CD4-positive, alpha-beta T cell (primary cell): ENCODE measurements around the gene NOS1AP. TPM values are rescaled to one million over a fixed set of nuclear protein-coding genes. Genes with fewer than 3 reads are reported as not detected.

Source experiments
- ATAC-seq: fragments of 200-7000 bp; cut with Tn5 transposase; one replicate; pipeline ENCODE4 v1.10.0; 2022; ENCODE audit warnings: mild to moderate bottlenecking; ENCODE audit not compliant: poor library complexity
- CTCF ChIA-PET: fragments of 350-600 bp; sonication (Branson Sonifier 250); formaldehyde crosslinking; loops from one replicate; lab custom pipeline; 2021; ENCODE audit warnings: antibody characterized with exemption, inconsistent platforms; lab: Charles Lee
- POLR2A ChIA-PET: fragments of 350-600 bp; sonication (Branson Sonifier 250); formaldehyde crosslinking; loops from one replicate; lab custom pipeline; 2021; ENCODE audit warnings: antibody characterized with exemption, inconsistent platforms; lab: Charles Lee
- DNase-seq, 14 experiments: peaks; one replicate each; pipeline ENCODE4 v3.0.0-alpha.2; 2013 to 2020; ENCODE audit warnings: mixed read lengths in 2 of 14
- H3K27ac ChIP-seq, 2 donors: one replicate each; pipeline versions ENCODE4 v1.5.1 to v1.7.0; 2013; ENCODE audit warnings: low read length in 2 of 2, low read depth in 1 of 2, mild to moderate bottlenecking in 1 of 2
- H3K27me3 ChIP-seq, 2 experiments: 1 replicate in 1 of 2; 2 replicates in 1 of 2; pipeline versions ENCODE4 v1.6.1 to v1.7.0; 2013; ENCODE audit warnings: low read length in 2 of 2, control low read depth in 1 of 2, mild to moderate bottlenecking in 1 of 2, moderate library complexity in 1 of 2; ENCODE audit not compliant: insufficient read depth in 2 of 2, control insufficient read depth in 1 of 2
- H3K36me3 ChIP-seq: one replicate; pipeline ENCODE4 v1.6.1; 2013; ENCODE audit warnings: low read length, control low read depth; ENCODE audit not compliant: insufficient read depth
- H3K4me1 ChIP-seq: one replicate; pipeline ENCODE4 v1.6.1; 2013; ENCODE audit warnings: low read length, control low read depth; ENCODE audit not compliant: insufficient read depth
- H3K4me3 ChIP-seq: one replicate; pipeline ENCODE4 v1.5.1; 2013; ENCODE audit warnings: mild to moderate bottlenecking, low read length, moderate library complexity
- H3K9me3 ChIP-seq, 2 experiments: 1 replicate in 1 of 2; 2 replicates in 1 of 2; pipeline versions ENCODE4 v1.6.1 to v1.7.0; 2013; ENCODE audit warnings: low read length in 2 of 2, mild to moderate bottlenecking in 2 of 2, control low read depth in 1 of 2, moderate library complexity in 1 of 2; ENCODE audit not compliant: control insufficient read depth in 1 of 2, insufficient read depth in 1 of 2
- H3K27ac Mint-ChIP-seq: one replicate; pipeline ENCODE4 v1.8.0; 2020; ENCODE audit warnings: mixed read lengths
- H3K27me3 Mint-ChIP-seq: one replicate; pipeline ENCODE4 v1.8.0; 2021; ENCODE audit warnings: mixed read lengths
- H3K36me3 Mint-ChIP-seq: one replicate; pipeline ENCODE4 v1.8.0; 2021; ENCODE audit warnings: low read depth, mixed read lengths
- H3K4me1 Mint-ChIP-seq: one replicate; pipeline ENCODE4 v1.8.0; 2021; ENCODE audit warnings: low read depth, mixed read lengths
- H3K4me3 Mint-ChIP-seq: one replicate; pipeline ENCODE4 v1.8.0; 2020; ENCODE audit warnings: mild to moderate bottlenecking, mixed read lengths
- H3K9me3 Mint-ChIP-seq: one replicate; pipeline ENCODE4 v1.8.0; 2020; ENCODE audit warnings: mixed read lengths
- CTCF ChIP-seq: fragments of 200-600 bp; IDR thresholded peaks from one replicate; pipeline ENCODE4 v1.8.0; 2022; ENCODE audit warnings: antibody characterized with exemption, mild to moderate bottlenecking
- intact Hi-C, 2 experiments: fragments of 100-400 bp; cut with DNase I in 1 of 2; cut with micrococcal nuclease in 1 of 2; formaldehyde crosslinking; loops; one replicate each; pipeline versions ENCODE4 v1.15.1 to v1.9.0; 2023 to 2025; cut with DNase I, micrococcal nuclease
- total RNA-seq, 174 experiments: library from RNA in 2 of 174; stranded (reverse) in 2 of 174; gene quantifications; one replicate each; pipeline ENCODE4 v1.2.3 and lab custom pipeline; 2021 to 2026

The NOS1AP gene
- total RNA-seq, 2 experiments from 2014 or later = not detected

GRCh38 chr1:162141281-162142054, 72.0 kb downstream of the NOS1AP start:
- Mint-ChIP-seq H3K27me3 (peaks cover 24% of the 10 kb centered on the region), H3K36me3 (no peaks in the 10 kb centered on the region), H3K27ac (no peak overlapping the region), H3K4me1 (no peaks in the 10 kb centered on the region), H3K9me3 (no peaks in the 10 kb centered on the region), H3K4me3 (no peak overlapping the region)
- intact Hi-C loops = no loop called here
- no peaks in the 10 kb centered on the region for H3K4me1 ChIP-seq
- ATAC-seq (no peak), DNase-seq (no peak)
- no peak for TF ChIP-seq CTCF
- CTCF ChIA-PET = no interaction called here
- H3K27me3 ChIP-seq = peaks cover 4 to 13% of the 10 kb centered on the region in 2 experiments
- H3K9me3 ChIP-seq = no peaks in the 10 kb centered on the region
- POLR2A ChIA-PET = no interaction called here
- no peak overlapping the region for H3K4me3 ChIP-seq
- no peak overlapping the region for H3K27ac ChIP-seq
- no peaks in the 10 kb centered on the region for H3K36me3 ChIP-seq

GRCh38 chr1:162142968-162143367, 73.5 kb downstream of the NOS1AP start:
- Histone ChIP-seq H3K27me3 (peaks cover 4 to 13% of the 10 kb centered on the region in 2 experiments), H3K4me1 (no peaks in the 10 kb centered on the region), H3K36me3 (no peaks in the 10 kb centered on the region), H3K27ac (no peak overlapping the region), H3K4me3 (no peak overlapping the region), H3K9me3 (no peaks in the 10 kb centered on the region)
- TF ChIP-seq CTCF = no peak
- DNase-seq (no peak), ATAC-seq (no peak)
- H3K27ac Mint-ChIP-seq = no peak overlapping the region
- H3K4me1 Mint-ChIP-seq = no peaks in the 10 kb centered on the region
- ChIA-PET CTCF (no interaction called here), POLR2A (no interaction called here)
- no peak overlapping the region for H3K4me3 Mint-ChIP-seq
- peaks cover 24% of the 10 kb centered on the region for H3K27me3 Mint-ChIP-seq
- H3K9me3 Mint-ChIP-seq = no peaks in the 10 kb centered on the region
- intact Hi-C loops = no loop called here
- no peaks in the 10 kb centered on the region for H3K36me3 Mint-ChIP-seq

- no peak overlapping the region for H3K4me3 ChIP-seq
- Mint-ChIP-seq H3K9me3 (no peaks in the 10 kb centered on the region), H3K4me1 (no peaks in the 10 kb centered on the region), H3K4me3 (no peak overlapping the region), H3K36me3 (no peaks in the 10 kb centered on the region), H3K27ac (no peak overlapping the region), H3K27me3 (peaks cover 29% of the 10 kb centered on the region)
- ChIA-PET CTCF (no interaction called here), POLR2A (no interaction called here)
- no peaks in the 10 kb centered on the region for H3K4me1 ChIP-seq
- H3K9me3 ChIP-seq = no peaks in the 10 kb centered on the region
- no peak for TF ChIP-seq CTCF
- no peak for ATAC-seq
- peaks cover 0 to 13% of the 10 kb centered on the region in 2 experiments for H3K27me3 ChIP-seq
- no peak overlapping the region for H3K27ac ChIP-seq
- intact Hi-C loops = no loop called here
- no peak for DNase-seq
- no peaks in the 10 kb centered on the region for H3K36me3 ChIP-seq
Measured at GRCh38 chr1:162144268-162144667, 74.8 kb downstream of the NOS1AP start.
